Measurements from ENCODE around the gene SFXN2. TPM values are rescaled to one million over a fixed set of nuclear protein-coding genes. Genes with fewer than 3 reads are reported as not detected.

The SFXN2 gene
- total RNA-seq, 2 experiments from 2014 or later, result 22.2 TPM

DNA sequence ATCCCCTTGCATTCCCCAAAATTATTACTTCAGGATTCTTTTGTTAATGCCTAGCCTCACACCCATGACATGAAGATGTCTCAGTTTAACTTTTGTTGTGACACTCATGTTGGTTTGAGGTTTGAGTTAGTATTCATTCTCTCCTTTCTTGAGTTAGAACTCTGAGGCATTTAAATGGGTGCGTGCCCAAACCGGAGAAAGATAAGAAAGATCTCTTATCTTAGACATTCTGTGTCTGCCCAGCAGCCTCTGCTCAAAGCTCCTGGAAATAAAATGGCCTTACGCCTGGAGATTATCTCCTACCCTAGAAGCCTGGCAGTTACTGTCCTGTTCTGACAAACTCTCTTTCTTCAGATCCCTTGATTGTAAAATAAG, 55.7 kb downstream of the SFXN2 start:
- Mint-ChIP-seq H3K27ac (no peak overlapping the region), H3K27me3 (ENCODE audit: low read depth) (no peaks in the 10 kb centered on the region), H3K4me1 (ENCODE audit: low read depth) (peaks cover 53% of the 10 kb centered on the region), H3K9me3 (ENCODE audit: insufficient read depth) (no peaks in the 10 kb centered on the region), H3K4me3 (no peak overlapping the region), H3K36me3 (ENCODE audit: low read depth) (peaks cover 14% of the 10 kb centered on the region)
- ATAC-seq (no peak), DNase-seq (no peak)
- ChIA-PET POLR2A (no interaction called here), CTCF (interaction anchor here (0.9 kb wide), 1 partner anchor 16 kb away, joined by 3 read pairs; no protein-coding TSS in a partner anchor)

GRCh38 chr10:102770792-102771191, 56.4 kb downstream of the SFXN2 start:
- no peak overlapping the region for H3K4me3 Mint-ChIP-seq
- CTCF ChIA-PET, result interaction anchor here (1.1 kb wide), 1 partner anchor 17 kb away, joined by 3 read pairs; no protein-coding TSS in a partner anchor
- H3K4me1 Mint-ChIP-seq (ENCODE audit: low read depth), result peaks cover 59% of the 10 kb centered on the region
- peaks cover 7% of the 10 kb centered on the region for H3K36me3 Mint-ChIP-seq (ENCODE audit: low read depth)
- POLR2A ChIA-PET, result no interaction called here
- H3K27me3 Mint-ChIP-seq (ENCODE audit: low read depth), result no peaks in the 10 kb centered on the region
- ATAC-seq (no peak), DNase-seq (no peak)
- H3K27ac Mint-ChIP-seq, result no peak overlapping the region
- H3K9me3 Mint-ChIP-seq (ENCODE audit: insufficient read depth), result no peaks in the 10 kb centered on the region

- ChIA-PET CTCF (interaction anchor here (0.7 to 1.0 kb wide), 2 partner anchors 21 to 142 kb away, joined by 3 to 4 read pairs; no protein-coding TSS in a partner anchor), POLR2A (no interaction called here)
- no peak overlapping the region for H3K4me3 Mint-ChIP-seq
- no peak overlapping the region for H3K27ac Mint-ChIP-seq
- H3K36me3 Mint-ChIP-seq (ENCODE audit: low read depth), result peaks cover 10% of the 10 kb centered on the region
- no peak for DNase-seq
- no peaks in the 10 kb centered on the region for H3K9me3 Mint-ChIP-seq (ENCODE audit: insufficient read depth)
- peaks cover 59% of the 10 kb centered on the region for H3K4me1 Mint-ChIP-seq (ENCODE audit: low read depth)
- no peaks in the 10 kb centered on the region for H3K27me3 Mint-ChIP-seq (ENCODE audit: low read depth)
- ATAC-seq, result no peak
Observed at GRCh38 chr10:102773320-102773719, 58.9 kb downstream of the SFXN2 start.

- POLR2A ChIA-PET, result interaction anchor here (1.3 kb wide), 1 partner anchor 30 kb away, joined by 5 read pairs; the partner anchor contains the start of gene WBP1L
Observed at GRCh38 chr10:102773986-102774385, 59.5 kb downstream of the SFXN2 start.

GRCh38 chr10:102775201-102775934, 60.9 kb downstream of the SFXN2 start:
- Mint-ChIP-seq H3K4me3 (no peak overlapping the region), H3K36me3 (ENCODE audit: low read depth) (peaks cover 16% of the 10 kb centered on the region), H3K4me1 (ENCODE audit: low read depth) (peaks cover 48% of the 10 kb centered on the region), H3K27ac (no peak overlapping the region), H3K27me3 (ENCODE audit: low read depth) (no peaks in the 10 kb centered on the region), H3K9me3 (ENCODE audit: insufficient read depth) (no peaks in the 10 kb centered on the region)
- no peak for DNase-seq
- ATAC-seq, result no peak
- ChIA-PET POLR2A (interaction anchor here (1.3 kb wide), 1 partner anchor 31 kb away, joined by 5 read pairs; the partner anchor contains the start of gene WBP1L), CTCF (interaction anchor here (0.8 to 1.1 kb wide), 2 partner anchors 16 to 22 kb away, joined by 3 read pairs; no protein-coding TSS in a partner anchor)

More at GRCh38 chr10:102773986-102774385, 59.5 kb downstream of the SFXN2 start:
- Mint-ChIP-seq H3K27me3 (ENCODE audit: low read depth) (no peaks in the 10 kb centered on the region), H3K4me1 (ENCODE audit: low read depth) (peaks cover 59% of the 10 kb centered on the region), H3K36me3 (ENCODE audit: low read depth) (peaks cover 10% of the 10 kb centered on the region), H3K4me3 (no peak overlapping the region), H3K9me3 (ENCODE audit: insufficient read depth) (no peaks in the 10 kb centered on the region), H3K27ac (no peak overlapping the region)
- CTCF ChIA-PET, result interaction anchor here (1.0 to 1.1 kb wide), 2 partner anchors 21 to 22 kb away, joined by 3 to 4 read pairs; no protein-coding TSS in a partner anchor
- ATAC-seq, result peak; percentile 71
- DNase-seq, result peak; percentile 50

DNA sequence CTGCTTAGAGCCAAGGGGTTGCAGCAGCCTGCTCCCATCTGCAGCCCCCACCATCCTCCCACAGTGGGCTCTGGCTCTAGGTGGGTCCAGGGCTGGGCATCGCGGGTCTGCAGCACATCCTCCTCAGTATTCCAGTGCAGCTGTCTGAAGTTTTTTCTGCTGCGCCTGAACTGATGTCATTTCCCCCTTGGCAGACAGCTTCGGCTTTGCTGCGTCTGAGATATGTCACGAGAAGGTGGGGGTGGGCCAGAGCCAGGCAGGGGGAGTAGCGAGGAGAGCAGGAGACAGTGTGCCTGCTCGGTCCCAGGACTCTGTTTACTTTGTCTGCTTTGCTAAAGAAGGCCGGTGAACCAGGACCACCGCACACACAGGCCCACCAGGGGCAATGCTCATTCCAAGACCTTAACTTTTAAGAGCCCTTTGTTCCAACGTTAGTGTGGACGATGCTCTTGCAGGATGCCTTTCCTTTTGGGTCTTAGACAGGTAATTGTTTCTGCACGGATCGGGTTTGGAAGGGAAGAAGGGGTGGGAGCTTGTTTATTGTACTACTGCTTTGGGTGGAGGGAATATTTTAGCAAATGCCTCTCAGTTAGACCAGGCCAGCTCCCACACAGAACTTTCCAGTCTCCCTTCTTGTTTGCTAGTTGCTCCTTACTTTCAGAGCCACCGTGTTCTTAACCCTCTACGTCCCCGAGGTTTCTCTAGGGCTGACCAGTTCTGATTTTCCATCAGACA, 61.7 kb downstream of the SFXN2 start:
- POLR2A ChIA-PET, result no interaction called here
- H3K4me3 Mint-ChIP-seq, result no peak overlapping the region
- no peak overlapping the region for H3K27ac Mint-ChIP-seq

GRCh38 chr10:102776779-102777456, 62.5 kb downstream of the SFXN2 start:
- peak; percentile 13 for ATAC-seq
- DNase-seq, result no peak
- ChIA-PET CTCF (interaction anchor here (0.9 to 1.5 kb wide), 3 partner anchors 12 to 467 kb away, joined by 3 to 5 read pairs (median 3); no protein-coding TSS in a partner anchor), POLR2A (no interaction called here)
- Mint-ChIP-seq H3K36me3 (ENCODE audit: low read depth) (peaks cover 23% of the 10 kb centered on the region), H3K27me3 (ENCODE audit: low read depth) (no peaks in the 10 kb centered on the region), H3K9me3 (ENCODE audit: insufficient read depth) (no peaks in the 10 kb centered on the region), H3K27ac (no peak overlapping the region), H3K4me3 (no peak overlapping the region), H3K4me1 (ENCODE audit: low read depth) (peaks cover 51% of the 10 kb centered on the region)

More for the DNA sequence above, 61.7 kb downstream of the SFXN2 start:
- H3K4me1 Mint-ChIP-seq (ENCODE audit: low read depth), result peaks cover 48% of the 10 kb centered on the region
- ATAC-seq, result peak; percentile 30
- peaks cover 21% of the 10 kb centered on the region for H3K36me3 Mint-ChIP-seq (ENCODE audit: low read depth)
- H3K27me3 Mint-ChIP-seq (ENCODE audit: low read depth), result no peaks in the 10 kb centered on the region
- DNase-seq, result peak; percentile 33
- CTCF ChIA-PET, result interaction anchor here (0.8 to 1.5 kb wide), 2 partner anchors 12 to 15 kb away, joined by 3 to 5 read pairs; no protein-coding TSS in a partner anchor
- H3K9me3 Mint-ChIP-seq (ENCODE audit: insufficient read depth), result no peaks in the 10 kb centered on the region

GRCh38 chr10:102777711-102778453, 63.4 kb downstream of the SFXN2 start:
- Mint-ChIP-seq H3K27ac (no peak overlapping the region), H3K27me3 (ENCODE audit: low read depth) (no peaks in the 10 kb centered on the region), H3K36me3 (ENCODE audit: low read depth) (peaks cover 27% of the 10 kb centered on the region), H3K4me3 (no peak overlapping the region), H3K9me3 (ENCODE audit: insufficient read depth) (no peaks in the 10 kb centered on the region), H3K4me1 (ENCODE audit: low read depth) (peaks cover 55% of the 10 kb centered on the region)
- DNase-seq (no peak), ATAC-seq (no peak)
- POLR2A ChIA-PET, result interaction anchor here (0.6 kb wide), 1 partner anchor 16 kb away, joined by 3 read pairs; no protein-coding TSS in a partner anchor
- CTCF ChIA-PET, result interaction anchor here (0.9 to 1.0 kb wide), 2 partner anchors 22 to 466 kb away, joined by 3 read pairs; no protein-coding TSS in a partner anchor

DNA sequence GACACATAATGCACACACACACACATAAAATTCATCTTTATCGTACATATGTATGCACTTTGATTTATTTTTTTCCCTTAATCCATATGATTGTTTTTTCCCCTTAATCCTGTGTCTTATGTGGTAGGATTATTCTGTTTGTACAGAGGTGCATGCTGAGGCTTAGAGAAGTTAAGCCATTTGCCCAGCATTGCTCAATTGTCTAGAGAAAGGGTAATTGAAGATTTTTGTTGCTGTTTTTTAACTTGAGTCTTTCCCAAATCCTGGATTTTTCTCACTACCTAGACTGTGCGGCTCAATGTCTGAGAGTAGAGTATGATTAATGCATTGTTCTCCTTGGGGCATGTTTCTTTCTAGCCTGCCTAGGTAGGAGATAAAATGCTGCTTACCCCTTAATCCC, 64.3 kb downstream of the SFXN2 start:
- Mint-ChIP-seq H3K4me3 (no peak overlapping the region), H3K4me1 (ENCODE audit: low read depth) (peaks cover 46% of the 10 kb centered on the region), H3K27ac (no peak overlapping the region), H3K36me3 (ENCODE audit: low read depth) (peaks cover 27% of the 10 kb centered on the region), H3K27me3 (ENCODE audit: low read depth) (no peaks in the 10 kb centered on the region), H3K9me3 (ENCODE audit: insufficient read depth) (no peaks in the 10 kb centered on the region)
- ChIA-PET POLR2A (no interaction called here), CTCF (no interaction called here)
- no peak for ATAC-seq
- no peak for DNase-seq

- no peak for DNase-seq
- no peak for ATAC-seq
- Mint-ChIP-seq H3K4me1 (ENCODE audit: low read depth) (peaks cover 37% of the 10 kb centered on the region), H3K27me3 (ENCODE audit: low read depth) (no peaks in the 10 kb centered on the region), H3K27ac (no peak overlapping the region), H3K36me3 (ENCODE audit: low read depth) (peaks cover 23% of the 10 kb centered on the region), H3K9me3 (ENCODE audit: insufficient read depth) (no peaks in the 10 kb centered on the region), H3K4me3 (no peak overlapping the region)
- POLR2A ChIA-PET, result no interaction called here
- CTCF ChIA-PET, result interaction anchor here (0.6 kb wide), 1 partner anchor 269 kb away, joined by 3 read pairs; no protein-coding TSS in a partner anchor
Observed at GRCh38 chr10:102779680-102780526, 65.5 kb downstream of the SFXN2 start.

Data from activated CD8-positive, alpha-beta T cell treated with anti-CD3 and anti-CD28 coated beads, Interleukin-2, amount 10 ng/mL, durations not matched to agents 7 days and 5 days (primary cell).